HG02970 (cell line): ENCODE data around the gene HHIPL1.

Experiments
- ATAC-seq: cut with Tn5 transposase; IDR thresholded peaks from one replicate; pipeline ENCODE4 v1.9.1; 2021; ENCODE audit warnings: mild to moderate bottlenecking, moderate library complexity, moderate number of reproducible peaks; ENCODE audit not compliant: unreplicated experiment, low FRiP score

Gene HHIPL1

GRCh38 chr14:99644723-99645544 is at the start of gene HHIPL1:
HHIPL1 (plus strand) TSS chr14:99645129; CDS start chr14:99645208, 79 bp downstream.
- ATAC-seq: no peak

DNA sequence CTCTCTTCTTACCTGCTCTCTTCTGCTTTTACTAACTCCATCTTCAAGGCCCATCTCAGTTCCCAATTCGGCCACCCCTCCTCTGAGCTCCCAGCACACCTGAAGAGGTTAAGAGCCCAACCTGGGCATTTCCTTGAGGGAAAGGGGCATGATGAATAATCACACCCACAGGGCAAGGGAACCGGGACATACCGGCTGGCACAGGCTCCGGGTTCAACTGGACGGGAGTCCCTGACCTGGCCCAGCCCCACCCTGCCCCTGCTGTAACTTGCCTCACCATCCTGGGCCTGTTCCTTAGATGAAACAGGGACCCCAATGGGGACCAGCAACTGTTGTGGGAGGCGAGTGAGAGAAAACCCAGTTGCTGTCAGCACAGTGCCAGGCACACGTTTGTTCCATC is 49.4 kb upstream of the HHIPL1 start:
- ATAC-seq: no peak

DNA sequence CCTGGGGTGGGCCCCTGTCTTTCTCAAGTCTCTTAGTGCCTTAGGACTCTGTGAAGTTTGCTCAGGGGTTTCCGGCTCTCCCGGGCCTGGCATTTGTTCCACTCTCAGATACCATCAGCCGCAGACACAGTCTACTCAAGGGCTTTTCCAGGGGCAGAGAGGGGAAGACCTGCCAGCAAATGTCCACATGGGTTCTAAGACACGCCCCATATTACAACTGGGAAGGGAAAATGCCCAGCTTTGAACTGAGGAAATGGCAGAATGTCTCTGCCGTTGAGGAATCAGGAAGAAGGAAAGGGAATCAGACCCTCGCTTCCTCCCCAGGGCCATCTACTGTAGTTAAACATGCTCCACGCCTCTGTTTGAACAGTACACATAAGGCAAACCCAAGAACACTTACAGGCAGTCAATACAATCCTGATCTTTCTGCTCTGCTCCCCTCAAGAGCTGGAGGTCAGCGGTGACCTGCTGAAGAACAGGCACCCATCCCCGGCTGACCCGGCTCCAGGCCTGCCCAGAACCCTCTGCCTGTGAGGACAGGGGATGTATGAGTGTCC is 48.8 kb upstream of the HHIPL1 start:
- ATAC-seq: no peak

DNA sequence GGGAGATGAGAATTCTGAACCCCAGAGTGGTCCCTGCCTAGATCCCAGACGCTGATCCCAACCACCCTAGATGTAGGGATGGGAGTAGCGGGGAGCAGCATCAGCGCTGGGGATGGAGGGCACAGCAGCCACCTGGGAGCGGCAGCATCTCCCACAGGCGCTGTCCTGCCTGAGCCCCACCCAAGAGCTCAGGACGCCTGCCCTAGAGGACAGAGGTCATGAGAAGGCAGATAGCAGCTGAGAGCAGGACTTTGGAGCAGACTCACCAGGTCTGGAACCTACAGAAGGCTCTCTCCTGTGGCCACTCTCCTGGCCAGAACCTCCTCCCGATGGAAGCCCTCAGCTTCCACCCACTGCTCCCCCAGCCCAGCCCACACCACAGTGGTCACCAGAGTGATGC is 48.2 kb upstream of the HHIPL1 start:
- ATAC-seq: no peak

- no peak for ATAC-seq
Observed at GRCh38 chr14:99597911-99598600, 46.9 kb upstream of the HHIPL1 start.

- ATAC-seq: no peak
Observed at GRCh38 chr14:99598774-99599173, 46.2 kb upstream of the HHIPL1 start.

GRCh38 chr14:99599393-99599792 is 45.5 kb upstream of the HHIPL1 start:
- ATAC-seq: no peak

DNA sequence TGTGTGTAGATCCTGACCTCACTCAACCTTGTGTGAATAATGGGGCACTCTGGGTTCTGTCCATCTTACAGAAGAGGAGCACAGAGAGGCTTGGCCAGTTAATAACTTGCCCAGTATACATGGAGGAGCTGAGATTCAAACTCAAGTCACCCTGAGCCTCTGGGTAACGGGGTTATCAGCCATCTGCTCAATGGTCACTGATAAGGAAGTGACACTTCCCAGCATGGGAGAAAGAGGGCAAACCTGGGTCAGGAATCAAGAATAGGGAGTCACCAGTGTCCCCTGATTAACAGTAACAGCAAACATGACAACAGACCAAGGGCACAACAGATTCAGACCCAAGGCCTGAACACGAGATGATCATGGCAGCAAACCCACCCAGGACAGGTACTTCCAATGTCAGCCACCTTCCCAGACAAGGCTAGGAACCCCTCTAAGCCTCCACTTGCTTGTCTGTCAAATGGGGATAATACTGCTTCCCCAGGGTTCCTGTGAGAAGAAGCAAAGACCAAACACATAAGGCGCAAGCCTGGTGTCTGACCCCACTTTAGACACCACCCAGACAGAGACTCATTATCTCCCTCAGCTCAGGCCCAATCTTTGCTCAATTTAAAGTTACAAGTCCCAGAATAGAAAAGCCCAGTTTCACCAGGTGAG is 44.6 kb upstream of the HHIPL1 start:
- ATAC-seq: no peak

DNA sequence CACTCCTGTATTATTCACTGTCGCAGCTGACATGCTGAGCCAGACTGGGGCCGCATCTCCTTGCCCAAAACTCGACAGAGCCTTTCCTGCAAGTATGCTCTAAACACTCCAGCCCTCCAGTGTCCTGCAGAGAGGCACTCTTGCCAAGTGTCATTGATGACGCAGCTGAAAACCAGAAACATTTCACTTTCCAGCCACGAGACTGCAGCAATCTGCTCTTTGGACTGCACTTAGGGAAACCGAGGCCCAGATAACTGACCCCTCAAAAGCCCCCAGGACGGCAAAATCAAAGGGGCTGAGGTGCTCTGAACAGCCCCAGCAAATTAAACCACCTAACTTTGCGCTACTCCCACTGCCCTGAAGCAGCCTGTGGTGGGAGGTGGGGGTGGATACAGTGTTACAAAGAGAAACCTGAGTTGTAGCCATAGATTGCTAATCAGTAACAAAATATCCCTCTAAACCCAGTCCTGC is 43.5 kb upstream of the HHIPL1 start:
- no peak for ATAC-seq

DNA sequence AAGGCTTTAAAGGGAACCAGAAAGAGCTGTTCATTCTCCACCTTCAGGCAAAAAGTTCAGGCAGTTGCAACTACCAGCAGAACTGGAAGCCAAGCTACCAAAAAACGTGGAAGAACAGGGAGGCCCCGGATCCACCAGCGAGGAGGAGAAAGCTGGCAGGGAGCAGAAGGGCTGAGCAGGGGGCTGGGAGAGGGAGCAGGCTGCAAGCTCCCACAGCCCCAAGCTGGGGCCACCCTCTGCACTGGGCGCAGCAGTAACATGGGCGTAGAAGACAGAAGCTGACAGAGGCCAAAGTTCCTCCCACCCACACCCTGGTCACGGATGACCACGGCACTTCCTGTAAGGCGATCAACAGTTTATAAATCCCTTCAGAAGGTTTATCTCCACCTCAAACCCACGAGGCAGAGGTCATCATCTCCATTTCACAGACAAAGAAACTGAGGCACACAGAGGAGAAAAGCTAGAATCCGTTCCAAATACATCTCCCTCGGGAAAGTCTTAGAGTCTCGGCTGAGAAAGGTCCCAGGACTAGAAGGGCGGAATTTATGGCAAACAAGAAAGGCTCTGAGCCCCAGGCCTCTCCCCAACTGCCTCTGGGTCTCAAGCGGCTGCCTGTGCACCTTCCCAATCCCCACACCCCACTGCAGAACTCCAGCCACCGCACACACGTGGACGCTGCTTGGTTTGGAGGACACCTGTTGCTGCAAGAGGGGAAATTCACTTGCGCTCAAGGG is 42.7 kb upstream of the HHIPL1 start:
- ATAC-seq: no peak

DNA sequence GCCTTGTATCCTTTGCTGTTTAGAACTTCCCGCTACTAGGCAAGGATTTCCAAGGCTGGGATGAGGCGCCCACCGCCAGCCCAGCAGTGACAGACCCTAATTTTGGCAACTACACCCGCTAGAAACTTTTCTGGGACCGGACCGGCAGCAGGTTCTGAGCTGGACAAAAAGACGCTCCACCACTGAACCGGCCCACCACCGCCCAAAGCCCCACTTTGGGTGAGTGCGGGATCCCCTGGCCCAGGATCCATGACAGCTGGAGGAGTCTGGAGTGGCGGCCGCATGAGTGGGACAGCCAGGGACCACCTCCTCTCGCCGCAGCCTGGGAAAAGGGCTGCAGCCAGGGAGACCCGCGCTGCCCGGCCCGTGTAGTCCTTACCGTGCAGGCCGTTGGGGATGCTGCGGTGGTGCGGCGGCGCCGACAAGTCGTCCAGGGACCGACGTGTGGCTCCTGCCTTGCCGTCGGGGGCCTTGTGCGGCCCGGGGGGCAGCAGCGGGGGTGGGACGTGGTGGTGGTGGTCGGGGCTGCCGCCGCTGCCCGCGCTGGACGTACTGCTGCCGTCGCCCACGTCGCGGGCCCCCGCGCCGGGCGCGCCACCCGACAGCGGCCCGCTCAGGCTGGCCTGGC is 42.0 kb upstream of the HHIPL1 start:
- no peak for ATAC-seq

DNA sequence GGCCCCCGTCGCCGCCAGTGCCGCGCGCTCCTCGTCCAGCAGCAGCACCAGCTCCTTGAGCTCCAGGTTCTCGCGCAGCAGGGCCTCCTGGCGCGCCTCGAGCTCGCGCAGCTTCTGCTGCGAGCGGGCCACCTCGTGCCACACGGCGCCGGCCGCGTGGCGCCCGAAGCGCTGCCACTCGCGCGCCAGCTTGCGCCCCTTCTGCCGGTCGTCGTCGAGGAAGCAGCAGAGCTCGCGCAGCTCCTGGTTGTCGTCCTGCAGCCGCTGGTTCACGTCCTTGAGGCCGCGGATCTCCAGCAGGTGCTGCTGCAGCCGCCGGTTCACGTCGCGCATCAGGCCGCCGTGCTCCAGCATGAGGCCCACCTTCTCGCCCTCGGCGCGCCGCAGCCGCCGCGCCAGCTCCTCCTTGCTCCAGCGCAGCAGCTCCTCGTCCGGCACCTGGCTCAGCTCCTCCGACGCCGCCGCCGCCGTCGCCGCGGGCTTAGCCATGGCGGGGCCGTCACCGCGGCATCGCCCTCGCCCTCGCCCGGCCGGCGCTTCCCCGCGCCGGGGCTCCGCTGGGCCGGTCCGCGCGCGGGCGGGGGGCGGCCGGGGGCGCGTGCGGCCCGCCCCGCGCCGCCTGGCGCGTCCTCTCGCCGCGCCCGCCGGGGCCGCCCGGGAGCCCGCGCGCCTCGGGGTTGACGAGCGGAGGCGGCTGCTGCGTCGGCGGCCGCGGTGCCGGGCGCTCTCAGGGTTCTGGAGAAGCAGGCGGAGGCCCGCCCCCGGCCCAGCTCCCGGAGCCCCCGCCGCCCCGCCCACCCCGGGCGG is 41.3 kb upstream of the HHIPL1 start, which contains the start of gene CCDC85C:
CCDC85C (minus strand) TSS at position 737 of the 807 bp plus-strand sequence; CDS start at position 489, 248 bp downstream.
- ATAC-seq: no peak

- peak; percentile 93 for ATAC-seq
Observed at GRCh38 chr14:99604278-99604765, 40.6 kb upstream of the HHIPL1 start.

- ATAC-seq: peak; percentile 3
Observed at GRCh38 chr14:99604766-99605298, 40.1 kb upstream of the HHIPL1 start.

DNA sequence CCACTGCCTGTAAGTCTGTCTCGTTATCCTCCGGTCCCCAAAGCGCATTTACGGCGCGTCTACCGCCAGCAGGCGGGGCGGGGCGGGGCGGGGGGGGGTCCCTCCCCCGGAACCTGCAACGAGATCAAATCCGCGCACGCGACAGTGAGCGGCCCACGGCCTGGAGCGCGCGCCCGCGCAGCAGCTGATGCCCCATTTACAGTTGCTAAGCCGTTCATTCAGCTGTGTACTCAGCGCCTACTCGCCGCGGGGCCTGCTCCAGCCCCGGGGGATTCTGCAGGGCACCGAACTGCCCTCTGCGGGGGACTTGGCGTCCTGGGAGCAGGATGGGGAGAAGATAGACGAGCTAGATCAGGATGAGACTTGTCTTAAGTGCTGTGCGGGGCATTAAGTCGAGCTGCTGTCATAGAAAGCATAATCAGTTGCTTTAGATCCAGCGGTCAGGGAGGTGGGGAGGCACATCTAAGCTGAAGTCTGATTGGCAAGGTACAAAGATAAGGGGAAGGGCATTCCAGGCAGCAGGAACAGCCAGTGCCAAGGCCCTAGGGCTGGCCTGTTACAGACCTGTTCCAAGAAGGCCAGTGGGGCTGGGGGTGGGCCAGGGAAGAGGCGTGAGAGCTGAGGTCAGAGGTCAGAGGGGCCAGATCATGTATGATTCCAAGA is 39.5 kb upstream of the HHIPL1 start:
- no peak for ATAC-seq

DNA sequence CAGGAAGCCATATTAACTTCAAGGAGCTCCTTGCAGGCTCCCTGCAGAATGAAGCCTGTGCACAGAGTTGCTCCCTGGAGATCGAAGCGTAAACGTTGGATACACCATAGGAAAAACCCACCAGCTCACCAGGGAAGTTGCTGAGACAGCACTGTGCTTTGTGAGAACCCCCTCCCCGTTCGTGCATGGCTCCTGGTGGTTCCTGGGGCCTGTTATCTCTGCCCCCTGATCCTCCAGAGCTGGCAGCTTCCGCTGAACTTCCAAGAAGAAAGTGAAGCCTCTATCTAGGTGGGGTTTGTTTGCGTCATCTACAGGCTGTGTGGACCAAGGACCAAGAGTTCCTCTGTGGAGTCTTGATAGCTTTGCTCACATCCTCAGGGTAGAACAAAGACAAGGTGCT is 38.6 kb upstream of the HHIPL1 start:
- no peak for ATAC-seq

DNA sequence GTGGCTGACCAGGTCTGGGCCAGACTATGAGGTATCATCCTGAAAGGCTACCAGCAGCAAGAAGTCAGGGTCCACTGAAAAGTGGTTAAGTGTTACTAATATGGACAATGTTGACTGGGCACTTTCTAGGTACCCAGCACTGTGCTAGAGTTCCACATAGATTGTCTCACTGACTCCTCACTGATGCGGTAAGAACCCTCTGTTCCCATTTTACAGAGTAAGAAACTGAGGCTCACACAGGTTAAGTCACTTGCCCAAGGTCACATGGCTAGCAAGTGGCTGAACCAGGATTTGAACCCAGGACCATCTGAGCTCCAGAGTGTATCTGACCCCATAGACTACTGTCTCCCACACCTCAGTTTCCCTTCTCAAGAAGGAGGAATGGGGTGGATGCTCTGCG is 36.3 kb upstream of the HHIPL1 start:
- no peak for ATAC-seq
